ENCODE data around the gene IL15RA.

GRCh38 chr10:5924889-5925288 is 52.5 kb downstream of the IL15RA start:
- TF ChIP-seq, protein P1, sequence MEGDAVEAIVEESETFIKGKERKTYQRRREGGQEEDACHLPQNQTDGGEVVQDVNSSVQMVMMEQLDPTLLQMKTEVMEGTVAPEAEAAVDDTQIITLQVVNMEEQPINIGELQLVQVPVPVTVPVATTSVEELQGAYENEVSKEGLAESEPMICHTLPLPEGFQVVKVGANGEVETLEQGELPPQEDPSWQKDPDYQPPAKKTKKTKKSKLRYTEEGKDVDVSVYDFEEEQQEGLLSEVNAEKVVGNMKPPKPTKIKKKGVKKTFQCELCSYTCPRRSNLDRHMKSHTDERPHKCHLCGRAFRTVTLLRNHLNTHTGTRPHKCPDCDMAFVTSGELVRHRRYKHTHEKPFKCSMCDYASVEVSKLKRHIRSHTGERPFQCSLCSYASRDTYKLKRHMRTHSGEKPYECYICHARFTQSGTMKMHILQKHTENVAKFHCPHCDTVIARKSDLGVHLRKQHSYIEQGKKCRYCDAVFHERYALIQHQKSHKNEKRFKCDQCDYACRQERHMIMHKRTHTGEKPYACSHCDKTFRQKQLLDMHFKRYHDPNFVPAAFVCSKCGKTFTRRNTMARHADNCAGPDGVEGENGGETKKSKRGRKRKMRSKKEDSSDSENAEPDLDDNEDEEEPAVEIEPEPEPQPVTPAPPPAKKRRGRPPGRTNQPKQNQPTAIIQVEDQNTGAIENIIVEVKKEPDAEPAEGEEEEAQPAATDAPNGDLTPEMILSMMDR (IDR thresholded peaks at IDR 0.05 in 4 of 5, conservative IDR thresholded peaks at IDR 0.05 in 1 of 5), result no peak
- no peak for TF ChIP-seq POLR2A (IDR thresholded peaks at IDR 0.05)
